Astrocyte (in vitro differentiated cells and primary cell): ENCODE data around the gene SLC4A7.

Experiments used
- EZH2 ChIP-seq: IDR thresholded peaks from 2 replicates; pipeline ENCODE4 v1.6.1; 2012; ENCODE audit warnings: mild to moderate bottlenecking, low read length, inconsistent platforms; ENCODE audit not compliant: insufficient read depth
- TF ChIP-seq, protein P1 (sequence below): IDR thresholded peaks from 2 replicates; pipeline ENCODE4 v1.5.1; 2011; ENCODE audit warnings: low read depth, mild to moderate bottlenecking, inconsistent platforms, low read length, moderate library complexity; ENCODE audit not compliant: insufficient read depth

- TF ChIP-seq, protein P1, sequence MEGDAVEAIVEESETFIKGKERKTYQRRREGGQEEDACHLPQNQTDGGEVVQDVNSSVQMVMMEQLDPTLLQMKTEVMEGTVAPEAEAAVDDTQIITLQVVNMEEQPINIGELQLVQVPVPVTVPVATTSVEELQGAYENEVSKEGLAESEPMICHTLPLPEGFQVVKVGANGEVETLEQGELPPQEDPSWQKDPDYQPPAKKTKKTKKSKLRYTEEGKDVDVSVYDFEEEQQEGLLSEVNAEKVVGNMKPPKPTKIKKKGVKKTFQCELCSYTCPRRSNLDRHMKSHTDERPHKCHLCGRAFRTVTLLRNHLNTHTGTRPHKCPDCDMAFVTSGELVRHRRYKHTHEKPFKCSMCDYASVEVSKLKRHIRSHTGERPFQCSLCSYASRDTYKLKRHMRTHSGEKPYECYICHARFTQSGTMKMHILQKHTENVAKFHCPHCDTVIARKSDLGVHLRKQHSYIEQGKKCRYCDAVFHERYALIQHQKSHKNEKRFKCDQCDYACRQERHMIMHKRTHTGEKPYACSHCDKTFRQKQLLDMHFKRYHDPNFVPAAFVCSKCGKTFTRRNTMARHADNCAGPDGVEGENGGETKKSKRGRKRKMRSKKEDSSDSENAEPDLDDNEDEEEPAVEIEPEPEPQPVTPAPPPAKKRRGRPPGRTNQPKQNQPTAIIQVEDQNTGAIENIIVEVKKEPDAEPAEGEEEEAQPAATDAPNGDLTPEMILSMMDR = no peak
- TF ChIP-seq EZH2 = no peak
Observed at GRCh38 chr3:27425896-27426565, 58.2 kb downstream of the SLC4A7 start.
